ENCODE measurements around the gene ADGRD2. TPM values are rescaled to one million over a fixed set of nuclear protein-coding genes. Genes with fewer than 3 reads are reported as not detected.

The ADGRD2 gene
- total and polyA plus RNA-seq, 9 of the 15 experiments (the other 6 are each of a cell fraction or from before 2014, with no cell fraction given) = not detected

DNA sequence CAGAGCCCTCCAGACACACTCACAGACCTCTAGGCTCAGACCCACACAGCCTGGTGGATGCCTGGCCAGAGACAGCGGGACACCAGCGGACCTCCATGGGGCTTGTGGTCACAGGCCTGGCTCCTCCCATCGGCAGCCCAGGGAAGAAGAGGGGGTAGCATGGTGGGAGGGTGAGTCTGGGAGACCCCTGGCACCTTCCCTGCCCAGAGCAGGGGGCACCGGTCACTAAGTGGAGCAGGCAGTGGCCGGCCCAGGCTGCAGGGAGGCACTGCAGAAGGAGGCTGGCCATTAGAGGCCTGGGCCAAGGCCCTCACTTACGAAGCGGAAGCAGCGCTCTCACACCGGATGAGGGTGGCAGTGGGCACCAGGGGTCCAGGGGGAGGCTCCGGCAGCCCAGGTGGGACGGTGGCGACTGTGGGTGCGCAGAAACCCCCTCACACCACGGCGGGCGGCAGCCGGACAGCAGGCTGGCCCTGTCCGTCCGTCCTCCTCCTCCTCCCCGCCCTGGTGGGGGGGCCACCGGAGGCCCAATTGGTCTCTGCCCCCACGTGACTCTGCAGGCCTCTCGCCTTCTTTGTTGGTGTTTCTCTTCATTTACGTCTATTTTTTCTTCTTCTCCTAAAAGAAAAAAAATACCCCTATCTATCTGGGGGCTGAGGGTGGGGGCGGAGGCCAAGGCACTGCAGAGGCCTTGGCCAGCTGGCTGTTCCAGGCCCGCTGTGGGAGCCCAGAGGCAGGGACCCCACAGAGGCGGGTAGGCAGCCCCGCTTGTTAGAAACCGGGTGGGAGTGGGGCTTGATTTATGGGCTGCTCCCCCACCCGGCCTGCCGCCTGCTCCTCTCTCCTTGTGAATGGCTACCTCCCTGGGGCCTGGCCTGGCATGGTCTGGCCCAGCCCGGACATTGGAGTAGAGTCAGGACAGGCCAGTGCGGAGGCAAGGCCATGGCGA, 57.0 kb downstream of the ADGRD2 start, which contains the start of gene NR5A1 (continued):
- TF ChIP-seq USF1 (CRISPR knock-in tag; IDR thresholded peaks at IDR 0.05) (peak; percentile 71), CREB3 (tag; conservative IDR thresholded peaks at IDR 0.05; ENCODE audit: low read depth) (no peak), RAD51 (IDR thresholded peaks at IDR 0.05; ENCODE audit: borderline replicate concordance, low read depth) (peak; percentile 25; the same call in 1 of the 2 replicates), HMGN3 (IDR thresholded peaks at IDR 0.05; ENCODE audit: borderline replicate concordance, extremely low read depth, insufficient read length, low read depth, low read length) (no peak), KLF13 (tag; IDR thresholded peaks at IDR 0.05; ENCODE audit: borderline replicate concordance, low read depth) (no peak)
- TF ChIP-seq, protein P1, sequence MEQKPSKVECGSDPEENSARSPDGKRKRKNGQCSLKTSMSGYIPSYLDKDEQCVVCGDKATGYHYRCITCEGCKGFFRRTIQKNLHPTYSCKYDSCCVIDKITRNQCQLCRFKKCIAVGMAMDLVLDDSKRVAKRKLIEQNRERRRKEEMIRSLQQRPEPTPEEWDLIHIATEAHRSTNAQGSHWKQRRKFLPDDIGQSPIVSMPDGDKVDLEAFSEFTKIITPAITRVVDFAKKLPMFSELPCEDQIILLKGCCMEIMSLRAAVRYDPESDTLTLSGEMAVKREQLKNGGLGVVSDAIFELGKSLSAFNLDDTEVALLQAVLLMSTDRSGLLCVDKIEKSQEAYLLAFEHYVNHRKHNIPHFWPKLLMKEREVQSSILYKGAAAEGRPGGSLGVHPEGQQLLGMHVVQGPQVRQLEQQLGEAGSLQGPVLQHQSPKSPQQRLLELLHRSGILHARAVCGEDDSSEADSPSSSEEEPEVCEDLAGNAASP (IDR thresholded peaks at IDR 0.05) = no peak

All from K562 (cell line).